Mammary epithelial cell (primary cell): ENCODE measurements around the gene HMGA1.

ENCODE experiments used
- CTCF ChIP-seq, 2 donors: IDR thresholded peaks in 1 of 2; conservative IDR thresholded peaks in 1 of 2; 2 replicates each; pipeline ENCODE4 v1.5.1; 2011 to 2012; ENCODE audit warnings: inconsistent platforms in 2 of 2, low read length in 2 of 2, mild to moderate bottlenecking in 2 of 2, control low read depth in 1 of 2, low read depth in 1 of 2; ENCODE audit not compliant: insufficient read depth in 1 of 2; ENCODE audit errors: extremely low read depth in 1 of 2
- EZH2 ChIP-seq: IDR thresholded peaks from 2 replicates; pipeline ENCODE4 v1.6.1; 2012; ENCODE audit warnings: low read length, inconsistent platforms, borderline replicate concordance

GRCh38 chr6:34223956-34224940, 12.4 kb upstream of the HMGA1 start:
- no peak for TF ChIP-seq CTCF (conservative IDR thresholded peaks at IDR 0.05 in 1 of 2, IDR thresholded peaks at IDR 0.05 in 1 of 2; ENCODE audit: extremely low read depth in 1 of 2, insufficient read depth in 1 of 2, low read depth in 1 of 2, low read length in 2 of 2)
- no peak for TF ChIP-seq EZH2
